Keratinocyte (primary cell): Measurements from ENCODE around the gene CDH13. TPM values are rescaled to one million over a fixed set of nuclear protein-coding genes. Genes with fewer than 3 reads are reported as not detected.
A peak's percentile ranks its signal among the peaks of the same experiment; 100 is the strongest.

ENCODE experiments used
- DNase-seq: peaks from one replicate; pipeline ENCODE4 v3.0.0-alpha.2; 2011; ENCODE audit warnings: low read depth, missing footprints, low spot score
- FAIRE-seq: peaks from 2 replicates; lab custom pipeline; 2011; peaks lifted over from hg19 to GRCh38; lab: Jason Lieb, UNC
- H2AFZ ChIP-seq: 2 replicates; pipeline ENCODE4 v1.6.0; 2012; ENCODE audit warnings: low read length, control low read depth, inconsistent platforms; ENCODE audit not compliant: control insufficient read depth
- H3K27ac ChIP-seq: 2 replicates; pipeline ENCODE4 v1.5.1; 2011; ENCODE audit warnings: low read length; ENCODE audit not compliant: control insufficient read depth, insufficient read depth
- H3K27me3 ChIP-seq: 3 replicates; pipeline ENCODE4 v1.6.0; 2011; ENCODE audit warnings: low read length; ENCODE audit not compliant: control insufficient read depth, insufficient read depth; ENCODE audit errors: extremely low read depth
- H3K36me3 ChIP-seq, 2 experiments: 2 replicates in 1 of 2; 3 replicates in 1 of 2; pipeline ENCODE4 v1.5.1; 2011; ENCODE audit warnings: low read length in 2 of 2, mild to moderate bottlenecking in 1 of 2; ENCODE audit not compliant: control insufficient read depth in 2 of 2, insufficient read depth in 2 of 2; ENCODE audit errors: extremely low read depth in 1 of 2
- H3K4me1 ChIP-seq: 3 replicates; pipeline ENCODE4 v1.5.1; 2011; ENCODE audit warnings: low read length; ENCODE audit not compliant: control insufficient read depth, insufficient read depth; ENCODE audit errors: extremely low read depth
- H3K4me2 ChIP-seq: 3 replicates; pipeline ENCODE4 v1.6.0; 2011; ENCODE audit warnings: low read depth, low read length; ENCODE audit not compliant: control insufficient read depth, insufficient read depth; ENCODE audit errors: extremely low read depth
- H3K4me3 ChIP-seq, 3 experiments: fragments of 200-600 bp in 1 of 3; sonication (generic) in 1 of 3; 2 replicates in 2 of 3; 3 replicates in 1 of 3; pipeline ENCODE4 v1.5.1; 2011 to 2016; ENCODE audit warnings: low read length in 3 of 3, mild to moderate bottlenecking in 3 of 3, control low read depth in 2 of 3, inconsistent platforms in 1 of 3, low read depth in 1 of 3, mixed read lengths in 1 of 3, mixed run types in 1 of 3, moderate library complexity in 1 of 3; ENCODE audit not compliant: control insufficient read depth in 2 of 3, insufficient read depth in 2 of 3; ENCODE audit errors: extremely low read depth in 1 of 3
- H3K79me2 ChIP-seq: 2 replicates; pipeline ENCODE4 v1.6.0; 2012; ENCODE audit warnings: low read length; ENCODE audit not compliant: control insufficient read depth, insufficient read depth
- H3K9ac ChIP-seq: 3 replicates; pipeline ENCODE4 v1.6.0; 2011; ENCODE audit warnings: low read length; ENCODE audit not compliant: control insufficient read depth, insufficient read depth; ENCODE audit errors: extremely low read depth
- H3K9me1 ChIP-seq: 3 replicates; pipeline ENCODE4 v1.6.0; 2011; ENCODE audit warnings: low read length; ENCODE audit not compliant: control insufficient read depth, insufficient read depth; ENCODE audit errors: extremely low read depth
- H3K9me3 ChIP-seq: 2 replicates; pipeline ENCODE4 v1.5.1; 2012; ENCODE audit warnings: low read depth, low read length; ENCODE audit not compliant: control insufficient read depth
- H4K20me1 ChIP-seq: 3 replicates; pipeline ENCODE4 v1.6.0; 2011; ENCODE audit warnings: low read length; ENCODE audit not compliant: control insufficient read depth, insufficient read depth; ENCODE audit errors: extremely low read depth
- EZH2 ChIP-seq: IDR thresholded peaks from one replicate; pipeline ENCODE4 v1.6.1; 2012; ENCODE audit warnings: inconsistent platforms, mild to moderate bottlenecking, low read length, moderate library complexity
- dilution Hi-C: fragments of 300-500 bp; cut with MboI; formaldehyde crosslinking; loops from one replicate; pipeline ENCODE4 v1.7.0; 2020; ENCODE audit warnings: low sequenced_read_pairs; ENCODE audit not compliant: extremely low pct_ligation_motif_present
- polyA plus RNA-seq, 5 experiments: library from polyadenylated mRNA; depleted of rRNA in 3 of 5; stranded (reverse) in 3 of 5; stranded (forward) in 1 of 5; unstranded in 1 of 5; fragments of >200 nt; gene quantifications; 1 replicate in 1 of 5; 2 replicates in 3 of 5; 3 replicates in 1 of 5; pipeline versions ENCODE4 v1.2.1 to v1.2.3, GENCODE V29; 2011 to 2012; ENCODE audit warnings: missing spikeins in 2 of 5, low read depth in 1 of 5, low replicate concordance in 1 of 5
- TF ChIP-seq, protein P1 (sequence below), 3 experiments: IDR thresholded peaks in 1 of 3; conservative IDR thresholded peaks in 1 of 3; optimal IDR thresholded peaks in 1 of 3; 2 replicates in 2 of 3; 3 replicates in 1 of 3; pipeline versions ENCODE3 to v1.5.1; 2011; ENCODE audit warnings: low read length in 3 of 3, mild to moderate bottlenecking in 3 of 3, moderate library complexity in 2 of 3, control low read depth in 1 of 3, inconsistent platforms in 1 of 3; ENCODE audit not compliant: insufficient read depth in 2 of 3; ENCODE audit errors: extremely low read depth in 1 of 3

Gene CDH13
- polyA plus RNA-seq, 1 donor (not counting 4 experiments of a cell fraction or from before 2014, with no cell fraction given), result 111 TPM

DNA sequence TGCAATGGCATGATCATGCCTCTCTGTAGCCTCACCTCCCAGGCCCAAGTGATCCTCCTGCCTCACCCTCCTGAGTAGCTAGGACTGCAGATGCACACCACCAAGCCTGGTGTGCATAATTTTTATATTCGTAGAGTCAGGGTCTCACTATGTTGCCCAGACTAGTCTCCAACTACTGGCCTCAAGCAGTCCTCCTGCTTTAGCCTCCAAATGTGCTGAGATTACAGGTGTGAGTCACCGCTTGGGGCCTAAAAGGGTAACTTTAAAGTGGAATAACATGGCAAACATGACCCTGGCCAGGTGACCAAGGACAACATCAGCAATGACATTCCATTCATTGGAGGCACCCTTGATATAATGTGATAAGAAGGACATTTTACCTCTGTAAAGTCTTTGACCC is 1207.2 kb downstream of the CDH13 start:
- no peak for FAIRE-seq
- dilution Hi-C loops, result no loop called here

DNA sequence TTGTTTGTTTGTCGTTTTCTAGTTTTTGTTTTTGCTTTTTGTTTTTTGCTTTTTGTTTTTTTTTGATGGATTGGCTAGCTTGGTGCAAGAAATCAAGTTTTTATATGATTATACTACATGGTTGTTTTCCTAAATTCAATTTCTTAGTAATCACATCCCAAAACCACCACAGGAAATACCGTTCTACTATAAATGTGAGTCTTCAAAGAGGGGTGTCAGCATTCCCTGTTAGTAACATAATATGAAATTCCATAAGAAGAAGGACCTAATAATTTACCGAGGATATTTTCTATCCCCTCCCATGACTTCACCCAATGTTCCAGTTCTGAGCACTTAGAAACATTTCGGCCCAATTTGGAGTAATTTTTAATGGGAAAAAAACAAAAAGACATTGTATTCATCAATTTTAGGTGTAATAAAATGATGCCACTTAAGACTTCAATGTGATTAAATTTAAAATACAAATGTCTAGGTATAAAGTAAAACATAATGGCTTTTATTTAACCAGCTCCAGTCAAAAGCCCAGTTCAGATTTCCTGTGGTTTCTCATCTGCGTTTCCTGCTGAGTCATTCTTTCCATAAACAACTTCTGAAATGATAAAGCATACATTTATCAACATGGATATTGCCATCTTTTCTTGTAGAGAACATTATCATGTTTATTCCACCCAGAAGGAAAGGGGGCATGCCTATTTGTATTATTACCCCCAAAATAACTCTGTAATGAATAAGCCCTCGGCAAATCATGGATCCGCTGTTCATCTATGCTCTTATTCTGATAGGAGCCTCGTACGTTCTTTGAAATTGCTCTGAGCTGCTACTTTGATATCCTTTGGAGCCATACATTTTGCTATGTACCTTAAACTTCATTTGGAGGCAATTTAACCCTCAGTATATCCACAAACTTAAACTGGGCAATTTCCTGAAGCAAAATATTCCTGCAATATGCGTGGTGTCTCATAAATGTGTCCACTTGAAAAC is 1209.1 kb downstream of the CDH13 start:
- dilution Hi-C loops, result no loop called here
- peak overlapping the region; percentile 32 for H3K4me2 ChIP-seq

More for the DNA sequence above, 1207.2 kb downstream of the CDH13 start:
- no peaks in the 10 kb centered on the region for H3K9me3 ChIP-seq
- no peak overlapping the region for H3K4me2 ChIP-seq
- DNase-seq, result no peak
- peaks cover 9% of the 10 kb centered on the region for H3K27me3 ChIP-seq
- H3K4me1 ChIP-seq, result peaks cover 8% of the 10 kb centered on the region
- H3K79me2 ChIP-seq, result no peaks in the 10 kb centered on the region
- no peaks in the 10 kb centered on the region for H4K20me1 ChIP-seq
- H3K27ac ChIP-seq, result no peak overlapping the region
- no peak overlapping the region for H3K9ac ChIP-seq
- TF ChIP-seq, protein P1, sequence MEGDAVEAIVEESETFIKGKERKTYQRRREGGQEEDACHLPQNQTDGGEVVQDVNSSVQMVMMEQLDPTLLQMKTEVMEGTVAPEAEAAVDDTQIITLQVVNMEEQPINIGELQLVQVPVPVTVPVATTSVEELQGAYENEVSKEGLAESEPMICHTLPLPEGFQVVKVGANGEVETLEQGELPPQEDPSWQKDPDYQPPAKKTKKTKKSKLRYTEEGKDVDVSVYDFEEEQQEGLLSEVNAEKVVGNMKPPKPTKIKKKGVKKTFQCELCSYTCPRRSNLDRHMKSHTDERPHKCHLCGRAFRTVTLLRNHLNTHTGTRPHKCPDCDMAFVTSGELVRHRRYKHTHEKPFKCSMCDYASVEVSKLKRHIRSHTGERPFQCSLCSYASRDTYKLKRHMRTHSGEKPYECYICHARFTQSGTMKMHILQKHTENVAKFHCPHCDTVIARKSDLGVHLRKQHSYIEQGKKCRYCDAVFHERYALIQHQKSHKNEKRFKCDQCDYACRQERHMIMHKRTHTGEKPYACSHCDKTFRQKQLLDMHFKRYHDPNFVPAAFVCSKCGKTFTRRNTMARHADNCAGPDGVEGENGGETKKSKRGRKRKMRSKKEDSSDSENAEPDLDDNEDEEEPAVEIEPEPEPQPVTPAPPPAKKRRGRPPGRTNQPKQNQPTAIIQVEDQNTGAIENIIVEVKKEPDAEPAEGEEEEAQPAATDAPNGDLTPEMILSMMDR (optimal IDR thresholded peaks at IDR 0.05 in 1 of 3, IDR thresholded peaks at IDR 0.05 in 1 of 3, conservative IDR thresholded peaks at IDR 0.05 in 1 of 3; ENCODE audit: extremely low read depth in 1 of 3, insufficient read depth in 2 of 3, low read length in 3 of 3), result no peak
- TF ChIP-seq EZH2, result no peak
- H3K36me3 ChIP-seq, result no peaks in the 10 kb centered on the region
- H2AFZ ChIP-seq, result no peak overlapping the region
- no peak overlapping the region for H3K4me3 ChIP-seq
- H3K9me1 ChIP-seq, result no peaks in the 10 kb centered on the region

More for the DNA sequence above, 1209.1 kb downstream of the CDH13 start:
- no peak overlapping the region for H3K9ac ChIP-seq
- H3K4me1 ChIP-seq, result peaks cover 8% of the 10 kb centered on the region
- H2AFZ ChIP-seq, result no peak overlapping the region
- H3K4me3 ChIP-seq, result no peak overlapping the region
- H4K20me1 ChIP-seq, result no peaks in the 10 kb centered on the region
- no peaks in the 10 kb centered on the region for H3K9me3 ChIP-seq
- no peak overlapping the region for H3K27ac ChIP-seq
- no peaks in the 10 kb centered on the region for H3K9me1 ChIP-seq
- TF ChIP-seq EZH2, result no peak
- TF ChIP-seq, protein P1 (optimal IDR thresholded peaks at IDR 0.05 in 1 of 3, IDR thresholded peaks at IDR 0.05 in 1 of 3, conservative IDR thresholded peaks at IDR 0.05 in 1 of 3; ENCODE audit: extremely low read depth in 1 of 3, insufficient read depth in 2 of 3, low read length in 3 of 3), result no peak
- peak; percentile 74 for FAIRE-seq
- no peaks in the 10 kb centered on the region for H3K79me2 ChIP-seq
- peaks cover 9% of the 10 kb centered on the region for H3K27me3 ChIP-seq
- DNase-seq, result no peak
- H3K36me3 ChIP-seq, result no peaks in the 10 kb centered on the region
